HG03095 (cell line): ENCODE measurements around the gene TSLP.

Experiments used
- ATAC-seq: cut with Tn5 transposase; IDR thresholded peaks from one replicate; pipeline ENCODE4 v1.9.1; 2021; ENCODE audit warnings: moderate library complexity; ENCODE audit not compliant: unreplicated experiment

Gene TSLP

DNA sequence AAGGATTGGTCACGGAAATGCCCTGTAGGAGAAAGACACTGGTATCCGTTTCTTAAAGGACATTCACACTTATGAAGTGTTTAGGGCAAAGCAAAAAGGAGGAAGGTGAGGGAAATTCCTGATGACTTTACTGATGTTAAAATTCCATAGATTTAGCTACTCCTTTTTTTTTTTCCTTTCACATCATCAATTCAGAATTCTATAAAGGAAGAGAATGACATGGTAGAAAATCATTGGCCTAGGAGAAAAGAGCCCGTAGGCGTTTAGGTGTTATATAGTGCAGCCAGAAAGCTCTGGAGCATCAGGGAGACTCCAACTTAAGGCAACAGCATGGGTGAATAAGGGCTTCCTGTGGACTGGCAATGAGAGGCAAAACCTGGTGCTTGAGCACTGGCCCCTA is at the start of gene TSLP:
TSLP (plus strand) TSS at position 301 of the 400 bp plus-strand sequence. CDS start 178 bp downstream, outside the sequence.
- no peak for ATAC-seq

DNA sequence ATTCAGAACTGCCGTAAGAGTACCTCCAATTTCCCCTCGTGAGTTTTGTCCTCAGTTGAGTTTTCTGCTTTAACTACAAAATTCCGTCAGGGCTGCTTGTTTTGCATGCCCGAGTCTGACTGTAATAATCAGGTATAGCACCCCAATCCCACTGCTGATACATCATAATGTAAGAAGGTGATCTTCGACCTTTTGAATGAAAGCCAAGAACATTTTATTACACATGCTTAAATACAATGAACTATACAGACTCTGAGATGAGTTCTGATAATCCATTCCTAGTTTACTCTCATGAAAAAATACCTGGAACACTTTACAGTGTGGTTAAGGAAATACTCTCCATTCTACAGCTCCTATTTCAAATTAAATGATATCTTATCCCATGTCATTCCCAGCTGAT is 49.2 kb upstream of the TSLP start:
- ATAC-seq = no peak

GRCh38 chr5:111028865-111029264 is 42.6 kb upstream of the TSLP start:
- no peak for ATAC-seq

DNA sequence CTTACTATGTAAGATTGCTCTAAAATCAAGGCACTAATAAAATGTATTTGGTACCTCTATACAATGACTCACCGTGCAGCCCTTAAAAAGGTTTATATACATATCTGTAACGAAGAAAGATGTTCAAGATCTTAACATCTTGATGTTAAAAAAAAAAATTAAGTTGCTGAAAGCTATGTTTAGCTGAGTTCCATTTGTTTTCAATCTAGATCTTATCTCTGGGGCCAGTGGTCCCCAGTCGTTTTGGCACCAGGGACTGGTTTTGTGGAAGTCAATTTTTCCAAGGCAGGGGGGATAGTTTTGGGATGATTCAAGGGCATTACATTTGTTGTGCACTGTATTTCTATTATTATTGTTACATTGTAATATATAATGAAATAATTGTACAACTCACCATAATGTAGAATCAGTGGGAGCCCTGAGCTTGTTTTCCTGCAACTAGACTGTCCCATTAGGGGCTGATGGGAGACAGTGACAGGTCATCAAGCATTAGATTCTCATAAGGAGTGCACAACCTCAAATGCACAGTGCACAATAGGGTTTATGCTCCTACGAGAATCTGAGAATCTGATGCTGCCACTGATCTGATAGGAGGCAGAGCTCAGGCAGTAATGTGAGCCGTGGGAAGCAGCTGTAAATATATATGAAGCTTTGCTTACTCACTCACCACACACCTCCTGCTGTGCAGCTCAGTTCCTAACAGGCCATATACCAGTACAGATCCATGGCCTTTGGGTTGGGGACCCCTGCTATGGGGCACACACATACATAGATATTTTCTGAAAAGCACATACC is 27.6 kb upstream of the TSLP start:
- no peak for ATAC-seq

GRCh38 chr5:111058064-111058463 is 13.4 kb upstream of the TSLP start:
- ATAC-seq = no peak

DNA sequence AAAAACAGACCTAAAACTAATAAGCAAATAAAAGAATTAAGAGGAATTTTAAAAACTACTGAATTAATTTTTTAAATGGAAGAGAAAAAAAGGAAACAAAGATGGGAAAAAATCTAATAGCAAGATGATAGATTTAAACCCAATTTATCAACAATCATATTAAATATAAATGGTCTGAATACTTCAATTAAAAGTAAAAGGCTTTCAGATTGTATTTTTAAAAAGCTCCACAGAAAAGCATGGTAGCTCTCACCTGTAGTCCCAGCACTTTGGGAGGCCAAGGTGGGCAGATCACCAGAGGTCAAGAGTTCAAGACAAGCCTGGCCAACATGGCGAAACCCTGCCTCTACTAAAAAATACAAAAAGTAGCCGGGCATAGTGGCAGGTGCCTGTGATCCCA is 11.3 kb upstream of the TSLP start:
- no peak for ATAC-seq

DNA sequence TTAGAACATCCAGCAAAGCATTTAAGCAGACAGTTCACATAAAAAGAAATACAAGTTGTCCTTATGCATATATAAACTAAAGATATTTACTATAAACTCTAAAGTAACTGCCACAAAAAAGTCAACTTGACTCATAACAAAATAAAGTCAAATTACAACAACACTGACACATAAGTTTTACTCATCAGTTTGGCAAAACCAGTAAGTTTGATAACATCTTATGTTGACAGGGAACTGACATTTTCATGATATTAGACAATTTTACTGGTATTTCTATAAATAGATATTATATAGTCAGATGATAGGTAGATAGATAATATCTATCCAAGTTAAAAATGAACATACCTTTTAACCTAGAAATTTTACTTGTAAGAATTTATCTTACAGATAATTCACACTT is 9.9 kb upstream of the TSLP start:
- no peak for ATAC-seq

GRCh38 chr5:111063709-111064322 is 7.7 kb upstream of the TSLP start:
- no peak for ATAC-seq

DNA sequence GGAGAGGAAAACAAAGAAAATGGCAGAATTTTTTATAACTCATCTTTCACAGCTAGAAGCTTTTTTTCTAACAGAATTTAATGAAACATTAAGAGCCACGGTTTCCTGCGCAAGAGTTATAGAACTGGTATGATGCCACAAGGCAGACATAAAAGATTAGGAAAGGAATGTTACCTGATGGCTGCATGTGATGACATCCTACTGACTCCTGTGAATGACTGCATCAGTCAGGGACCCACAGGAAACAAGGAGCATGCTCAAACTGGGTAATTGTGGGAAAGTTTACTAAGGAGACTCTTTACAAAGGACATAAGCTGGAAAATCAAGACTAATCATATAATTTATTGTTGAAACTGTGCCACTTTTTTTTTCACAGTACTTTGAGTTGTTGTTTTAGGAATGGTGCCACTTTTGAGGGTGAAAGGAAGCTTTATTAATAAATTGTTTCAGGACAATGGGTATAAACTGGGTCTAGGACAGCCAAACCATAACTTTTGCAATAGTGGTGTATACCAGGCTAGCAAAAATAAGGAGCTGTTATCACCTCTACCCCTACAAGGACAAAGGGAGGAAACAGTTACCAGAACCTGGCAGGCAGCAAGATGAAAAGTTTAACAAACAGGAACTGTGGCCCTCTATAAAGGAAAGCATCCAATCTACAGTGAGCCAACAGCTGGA is 5.1 kb upstream of the TSLP start:
- no peak for ATAC-seq

GRCh38 chr5:111068213-111068612 is 3.3 kb upstream of the TSLP start:
- ATAC-seq = no peak

DNA sequence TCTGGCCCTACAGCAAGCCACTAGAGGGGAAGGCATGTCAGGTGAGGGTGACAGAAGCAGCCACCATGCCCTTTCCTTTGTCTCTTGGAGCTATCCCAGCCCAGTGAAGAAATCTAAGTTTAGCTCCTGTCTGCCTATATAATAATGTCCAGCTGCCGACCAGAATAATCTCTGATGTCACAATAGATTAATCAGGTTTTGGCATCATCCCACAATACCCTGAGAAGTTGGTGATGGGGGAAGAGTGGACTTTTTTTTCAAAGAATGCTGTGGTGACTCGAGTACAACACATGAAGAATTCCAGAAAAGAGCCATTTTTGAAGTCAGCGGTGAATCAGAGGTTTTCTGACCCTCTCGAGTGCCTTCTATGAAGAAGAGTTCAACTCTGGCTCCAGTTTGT is 1.7 kb upstream of the TSLP start:
- no peak for ATAC-seq

DNA sequence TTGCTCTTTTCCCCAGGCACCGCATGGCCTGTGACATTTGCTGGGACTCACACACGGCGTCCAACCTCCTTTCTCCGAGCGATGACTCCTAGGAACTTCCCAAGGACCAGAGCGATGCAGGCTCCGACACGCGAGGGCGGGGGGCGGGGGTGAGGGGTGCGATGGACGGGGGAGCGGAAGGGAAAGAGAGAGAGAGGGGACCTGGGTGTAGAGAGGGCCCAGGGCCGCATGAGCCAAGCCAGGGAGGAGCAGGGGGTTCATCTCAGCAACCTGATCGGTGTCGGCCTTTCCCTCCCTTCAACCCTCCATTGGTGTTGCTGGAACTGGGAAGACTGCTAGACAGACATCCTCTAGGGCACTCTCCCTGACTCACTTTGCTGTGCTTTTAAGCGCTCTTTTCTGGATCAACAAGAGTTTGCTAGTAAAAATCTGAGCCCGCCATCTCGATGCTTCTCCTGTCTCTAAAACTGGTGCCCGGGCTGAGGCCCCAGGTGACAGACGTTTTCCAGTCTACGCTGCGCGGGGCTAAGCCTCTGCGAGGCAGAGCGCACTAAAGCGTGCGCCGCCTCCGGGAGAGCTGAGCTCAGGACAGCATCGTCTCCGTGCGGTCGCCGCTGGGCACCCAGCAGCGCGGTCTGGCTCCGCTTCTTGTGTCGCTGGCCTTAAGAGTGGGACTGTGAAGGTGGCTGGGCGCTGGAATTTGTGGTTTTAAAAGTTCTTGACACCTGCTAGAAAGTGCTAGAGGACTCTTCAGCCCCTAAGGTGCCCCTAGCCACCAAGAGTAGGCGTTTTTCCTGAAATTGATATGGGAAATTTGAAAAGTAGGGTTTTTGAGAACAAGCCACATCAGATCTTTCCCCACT is 1.0 kb upstream of the TSLP start:
- no peak for ATAC-seq

GRCh38 chr5:111072949-111073682 is 1.6 kb downstream of the TSLP start:
- peak; percentile 72 for ATAC-seq

DNA sequence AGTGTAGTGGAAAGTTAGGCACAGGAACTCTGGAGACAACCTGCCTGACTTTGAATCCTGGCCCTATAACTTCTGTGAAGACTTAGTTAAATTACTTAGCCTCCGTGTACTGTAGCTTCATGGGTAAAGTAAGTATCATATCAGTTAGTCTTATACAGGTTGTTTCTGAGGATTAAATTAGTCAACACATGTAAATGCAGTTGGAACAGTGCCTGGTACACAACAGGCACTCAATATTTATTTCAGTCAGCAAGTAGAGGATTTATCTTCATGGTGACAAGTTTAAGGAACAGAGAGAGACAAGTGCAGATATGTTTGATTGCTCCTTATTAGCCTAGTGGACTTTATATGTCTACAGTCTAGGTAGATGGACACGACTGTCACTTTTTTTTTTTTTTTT is 2.7 kb downstream of the TSLP start:
- ATAC-seq = no peak

DNA sequence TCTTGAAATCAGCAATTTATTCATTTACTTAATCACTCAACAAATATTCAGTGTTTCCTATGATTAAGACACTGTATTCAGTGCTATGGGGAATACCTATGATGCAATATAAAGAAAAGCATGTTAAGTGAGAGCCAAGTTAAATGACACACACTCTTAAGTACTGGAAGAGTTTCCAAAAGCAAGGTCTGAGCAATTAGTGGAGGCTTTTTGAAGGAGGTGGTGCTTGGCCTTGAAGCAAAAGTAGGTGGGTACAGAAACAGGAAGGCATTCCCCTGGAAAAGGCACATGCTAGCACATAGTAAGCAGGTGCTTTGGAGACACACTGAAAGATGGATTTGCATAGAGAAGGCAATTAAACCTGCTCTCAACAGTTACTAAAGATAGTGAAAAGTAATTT is 4.0 kb downstream of the TSLP start:
- ATAC-seq = no peak

DNA sequence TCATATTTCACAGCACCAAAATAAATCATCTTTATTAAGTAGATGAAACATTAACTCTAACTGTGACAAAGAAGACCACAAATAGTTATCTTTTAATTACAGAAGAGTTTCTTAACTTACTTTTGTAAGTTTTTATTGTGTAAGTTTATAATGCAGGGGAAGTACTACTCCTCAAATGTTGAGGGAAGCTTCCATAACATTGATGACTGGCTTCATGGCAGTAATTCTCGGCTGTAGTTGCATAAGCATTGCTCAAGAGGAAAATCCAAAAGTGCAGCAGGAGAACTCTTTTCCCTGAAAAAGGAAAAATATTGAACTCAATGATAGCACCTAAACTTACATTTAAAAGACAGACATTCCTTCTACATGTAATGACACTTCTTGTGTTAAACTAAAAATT is 4.6 kb downstream of the TSLP start:
- no peak for ATAC-seq

GRCh38 chr5:111077678-111078077 is 6.2 kb downstream of the TSLP start:
- ATAC-seq = no peak

- no peak for ATAC-seq
These were observed 8.3 kb downstream of the TSLP start for GRCh38 chr5:111079846-111080245.

- ATAC-seq = no peak
These were observed 11.8 kb downstream of the TSLP start for GRCh38 chr5:111083323-111083722.

DNA sequence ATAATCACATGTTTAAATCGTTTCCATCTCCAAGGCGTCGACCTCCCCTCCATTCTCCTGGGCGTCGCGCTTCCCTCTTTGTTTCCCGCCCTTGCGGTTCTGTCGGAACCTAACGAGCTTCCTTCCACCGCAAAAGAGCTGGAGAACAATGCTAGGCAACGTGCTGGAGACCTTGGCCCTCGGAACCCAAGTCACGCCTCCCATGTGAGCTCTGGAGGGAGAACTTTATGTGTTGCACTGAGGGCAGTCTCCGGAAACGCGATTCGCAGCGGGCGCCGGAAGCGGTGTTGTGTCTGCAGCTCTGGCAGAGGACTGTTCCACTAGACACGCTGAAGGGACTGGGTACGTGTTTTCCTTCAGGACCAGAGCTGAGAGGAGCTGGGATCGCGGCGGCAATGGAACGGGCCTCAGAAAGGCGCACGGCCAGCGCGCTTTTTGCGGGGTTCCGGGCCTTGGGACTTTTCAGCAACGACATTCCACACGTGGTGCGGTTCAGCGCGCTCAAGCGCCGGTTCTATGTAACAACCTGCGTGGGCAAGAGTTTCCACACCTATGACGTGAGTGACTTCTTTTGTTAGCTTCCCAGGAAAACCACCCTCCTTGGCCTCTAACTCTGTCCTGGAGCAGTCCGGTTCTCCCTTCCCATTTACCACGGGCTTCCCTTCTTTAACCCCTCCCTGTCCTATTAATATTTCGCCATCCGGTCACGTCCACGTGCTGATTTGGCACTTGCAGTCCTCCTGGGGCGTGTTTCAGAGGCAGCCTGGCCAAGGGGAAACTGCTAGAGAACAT is 20.7 kb downstream of the TSLP start, which contains the start of gene WDR36:
WDR36 (plus strand) TSS at position 287 of the 792 bp plus-strand sequence; CDS start at position 396, 109 bp downstream.
- ATAC-seq = peak; percentile 93
